Uterus (tissue), 2 donors: Measurements from ENCODE around the gene TCF4.

ENCODE experiments used
- POLR2A ChIP-seq, 2 donors: fragments of 450-650 bp; IDR thresholded peaks; one replicate each; pipeline ENCODE4 v1.6.1; 2016; ENCODE audit warnings: antibody characterized with exemption in 2 of 2, mild to moderate bottlenecking in 1 of 2, moderate library complexity in 1 of 2
- TF ChIP-seq, protein P1 (sequence below), 4 experiments: fragments of 200-600 bp in 2 of 4; fragments of 450-650 bp in 2 of 4; sonication (generic) in 2 of 4; IDR thresholded peaks; one replicate each; pipeline ENCODE4 v1.5.1; 2016 to 2019; ENCODE audit warnings: antibody characterized with exemption in 4 of 4, mild to moderate bottlenecking in 2 of 4, moderate library complexity in 1 of 4

DNA sequence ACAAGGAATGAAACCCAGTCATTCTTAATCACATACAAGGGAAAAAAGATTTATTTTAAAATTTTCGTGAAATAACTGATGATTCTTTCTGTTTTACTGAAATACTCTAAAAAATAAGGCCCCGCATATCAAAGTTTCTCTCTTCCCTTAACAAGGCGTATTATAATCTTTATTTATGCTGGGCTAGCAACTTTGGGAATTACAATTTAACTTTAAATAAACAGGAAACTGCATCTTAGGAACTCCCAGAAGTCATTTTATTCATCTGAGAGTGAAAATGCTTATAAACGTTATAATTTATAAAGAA, 166.7 kb downstream of the TCF4 start:
- TF ChIP-seq, protein P1, sequence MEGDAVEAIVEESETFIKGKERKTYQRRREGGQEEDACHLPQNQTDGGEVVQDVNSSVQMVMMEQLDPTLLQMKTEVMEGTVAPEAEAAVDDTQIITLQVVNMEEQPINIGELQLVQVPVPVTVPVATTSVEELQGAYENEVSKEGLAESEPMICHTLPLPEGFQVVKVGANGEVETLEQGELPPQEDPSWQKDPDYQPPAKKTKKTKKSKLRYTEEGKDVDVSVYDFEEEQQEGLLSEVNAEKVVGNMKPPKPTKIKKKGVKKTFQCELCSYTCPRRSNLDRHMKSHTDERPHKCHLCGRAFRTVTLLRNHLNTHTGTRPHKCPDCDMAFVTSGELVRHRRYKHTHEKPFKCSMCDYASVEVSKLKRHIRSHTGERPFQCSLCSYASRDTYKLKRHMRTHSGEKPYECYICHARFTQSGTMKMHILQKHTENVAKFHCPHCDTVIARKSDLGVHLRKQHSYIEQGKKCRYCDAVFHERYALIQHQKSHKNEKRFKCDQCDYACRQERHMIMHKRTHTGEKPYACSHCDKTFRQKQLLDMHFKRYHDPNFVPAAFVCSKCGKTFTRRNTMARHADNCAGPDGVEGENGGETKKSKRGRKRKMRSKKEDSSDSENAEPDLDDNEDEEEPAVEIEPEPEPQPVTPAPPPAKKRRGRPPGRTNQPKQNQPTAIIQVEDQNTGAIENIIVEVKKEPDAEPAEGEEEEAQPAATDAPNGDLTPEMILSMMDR (IDR thresholded peaks at IDR 0.05): no peak
- TF ChIP-seq POLR2A (IDR thresholded peaks at IDR 0.05): no peak
